SK-N-DZ (cell line): ENCODE results near the gene PARD3B.

ENCODE experiments used
- DNase-seq: peaks from one replicate; pipeline ENCODE4 v3.0.0-alpha.2; 2015; ENCODE audit warnings: low spot score

Gene PARD3B

GRCh38 chr2:205245001-205245400 is 699.7 kb downstream of the PARD3B start:
- no peak for DNase-seq

- no peak for DNase-seq
Observed at GRCh38 chr2:205245652-205246051, 700.4 kb downstream of the PARD3B start.

GRCh38 chr2:205259121-205259520 is 713.8 kb downstream of the PARD3B start:
- no peak for DNase-seq

- no peak for DNase-seq
Observed at GRCh38 chr2:205261516-205262020, 716.3 kb downstream of the PARD3B start.

- no peak for DNase-seq
Observed at GRCh38 chr2:205267323-205267722, 722.0 kb downstream of the PARD3B start.

- DNase-seq, result no peak
Observed at GRCh38 chr2:205270689-205271088, 725.4 kb downstream of the PARD3B start.

GRCh38 chr2:205273148-205273547 is 727.9 kb downstream of the PARD3B start:
- no peak for DNase-seq

GRCh38 chr2:205273627-205274026 is 728.4 kb downstream of the PARD3B start:
- no peak for DNase-seq

GRCh38 chr2:205274801-205275200 is 729.5 kb downstream of the PARD3B start:
- no peak for DNase-seq

- no peak for DNase-seq
Observed at GRCh38 chr2:205276116-205276777, 731.0 kb downstream of the PARD3B start.

- no peak for DNase-seq
Observed at GRCh38 chr2:205280596-205281236, 735.4 kb downstream of the PARD3B start.

GRCh38 chr2:205283736-205284270 is 738.5 kb downstream of the PARD3B start:
- DNase-seq, result no peak

- no peak for DNase-seq
Observed at GRCh38 chr2:205284334-205284733, 739.1 kb downstream of the PARD3B start.

GRCh38 chr2:205287316-205287715 is 742.0 kb downstream of the PARD3B start:
- no peak for DNase-seq

- no peak for DNase-seq
Observed at GRCh38 chr2:205288686-205289085, 743.4 kb downstream of the PARD3B start.

GRCh38 chr2:205290299-205290698 is 745.0 kb downstream of the PARD3B start:
- DNase-seq, result no peak

- no peak for DNase-seq
Observed at GRCh38 chr2:205292665-205293295, 747.5 kb downstream of the PARD3B start.

GRCh38 chr2:205293559-205293958 is 748.3 kb downstream of the PARD3B start:
- no peak for DNase-seq

- DNase-seq, result no peak
Observed at GRCh38 chr2:205296959-205297358, 751.7 kb downstream of the PARD3B start.

- DNase-seq, result no peak
Observed at GRCh38 chr2:205297368-205297767, 752.1 kb downstream of the PARD3B start.

GRCh38 chr2:205297846-205298245 is 752.6 kb downstream of the PARD3B start:
- no peak for DNase-seq

GRCh38 chr2:205311201-205311600 is 765.9 kb downstream of the PARD3B start:
- DNase-seq, result no peak

- no peak for DNase-seq
Observed at GRCh38 chr2:205321231-205321630, 776.0 kb downstream of the PARD3B start.
